HL-60 (cell line): ENCODE results near the gene SYT9.

Source experiments
- CTCF ChIP-seq: IDR thresholded peaks from one replicate; pipeline ENCODE4 v1.5.1; 2011; ENCODE audit warnings: low read length, control low read depth, inconsistent platforms; ENCODE audit not compliant: insufficient read depth
- POLR2AphosphoS5 ChIP-seq: IDR thresholded peaks from 2 replicates; pipeline ENCODE4 v1.6.1; 2012; ENCODE audit warnings: low read depth
- REST ChIP-seq: IDR thresholded peaks from 2 replicates; pipeline ENCODE4 v1.6.1; 2012; ENCODE audit warnings: low read depth; ENCODE audit not compliant: insufficient replicate concordance

- TF ChIP-seq CTCF (no peak), REST (no peak), POLR2AphosphoS5 (no peak)
These were observed 89.8 kb downstream of the SYT9 start for GRCh38 chr11:7341551-7341950.
